Stimulated activated CD4-positive, alpha-beta T cell treated with anti-CD3 and anti-CD28 coated beads, Interleukin-2, amount 100 ng/mL, for 24 hours (primary cell): Measurements from ENCODE around the gene KCNT1.

Experiments
- DNase-seq, 2 donors: peaks; one replicate each; pipeline ENCODE4 v3.0.0-alpha.2; 2020

The KCNT1 gene

DNA sequence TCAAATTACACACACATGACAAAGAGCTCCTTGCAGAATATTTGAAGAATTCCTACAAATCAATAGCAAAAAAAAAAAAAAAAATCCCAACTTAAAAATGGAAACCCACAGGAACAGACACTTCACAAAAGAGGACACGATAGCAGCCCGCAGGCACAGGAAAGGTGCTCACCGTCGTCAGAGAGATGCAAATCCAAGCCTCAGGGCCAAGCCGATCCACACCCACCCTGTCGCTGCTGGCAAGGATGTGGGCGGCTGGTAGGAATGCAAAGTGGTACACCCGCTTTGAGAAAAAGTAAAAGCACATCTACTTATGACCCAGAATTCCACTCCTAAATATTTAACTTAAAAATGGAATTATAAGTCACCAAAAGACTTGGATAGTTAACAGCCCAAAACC is 28.0 kb upstream of the KCNT1 start:
- DNase-seq, result no peak

- DNase-seq, result no peak
Measured at GRCh38 chr9:135674977-135675376, 27.0 kb upstream of the KCNT1 start.

DNA sequence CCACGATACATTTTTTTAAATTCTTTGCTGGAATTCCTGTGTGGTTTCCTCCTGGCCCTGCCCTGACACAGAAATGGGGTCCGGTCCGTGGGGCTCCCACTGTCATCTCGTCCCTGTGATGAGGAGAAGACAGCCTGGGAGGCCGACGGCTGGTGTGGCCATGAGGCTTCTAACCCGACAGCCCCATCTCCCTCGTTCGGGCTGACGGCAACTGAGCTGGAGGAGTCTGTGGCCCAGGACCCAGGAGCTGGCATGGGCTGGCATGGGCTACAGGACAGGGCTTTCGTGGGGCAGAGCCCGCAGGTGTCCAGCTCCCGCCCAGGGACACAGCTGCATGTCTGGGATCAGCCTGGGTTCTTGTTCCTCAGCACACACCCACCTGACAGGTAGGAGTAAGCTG is 25.1 kb upstream of the KCNT1 start:
- no peak for DNase-seq

GRCh38 chr9:135677641-135678168 is 24.3 kb upstream of the KCNT1 start:
- no peak for DNase-seq

DNA sequence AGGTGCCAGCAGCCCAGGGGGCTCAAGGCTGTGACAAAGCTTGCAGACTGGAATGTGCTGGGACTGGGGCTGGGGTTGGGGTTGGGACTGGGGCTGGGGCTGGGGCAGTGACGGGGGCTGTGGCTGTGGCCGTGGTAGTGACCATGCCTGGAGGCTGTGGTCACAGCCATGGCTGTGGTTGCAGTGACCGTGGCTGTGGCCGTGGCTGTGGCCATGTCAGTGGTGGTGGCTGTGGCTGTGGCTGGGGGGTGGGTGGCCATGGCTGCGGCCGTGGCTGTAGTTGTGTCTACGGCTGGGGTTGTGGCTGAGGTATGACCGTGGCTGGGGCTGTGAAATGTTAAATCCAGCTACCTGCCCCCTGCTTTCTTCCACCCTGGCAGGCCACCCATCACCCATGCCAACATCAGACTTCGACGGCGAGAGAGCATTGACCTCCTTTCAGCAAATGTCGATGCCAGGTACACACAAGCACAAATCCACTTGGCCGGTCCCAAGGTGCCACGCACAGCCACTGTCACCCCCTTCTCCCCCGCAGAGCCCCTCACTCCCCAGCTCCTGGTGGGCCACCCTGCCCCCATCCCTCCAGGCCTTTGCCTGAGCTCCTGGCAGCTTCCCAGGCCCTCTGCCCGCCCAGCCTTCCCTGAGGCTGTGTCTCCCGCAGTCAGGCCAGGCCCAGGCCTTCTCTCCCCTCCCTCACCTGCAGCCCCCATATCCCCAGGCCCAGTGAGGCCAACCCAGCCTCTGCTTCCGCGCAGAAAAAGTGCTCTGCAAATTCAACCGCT is 23.6 kb upstream of the KCNT1 start:
- DNase-seq, result no peak

GRCh38 chr9:135680056-135680455 is 21.9 kb upstream of the KCNT1 start:
- DNase-seq, result no peak

- no peak for DNase-seq
Measured at GRCh38 chr9:135681161-135681560, 20.8 kb upstream of the KCNT1 start.

- DNase-seq, result no peak
Measured at GRCh38 chr9:135683401-135684034, 18.5 kb upstream of the KCNT1 start.

DNA sequence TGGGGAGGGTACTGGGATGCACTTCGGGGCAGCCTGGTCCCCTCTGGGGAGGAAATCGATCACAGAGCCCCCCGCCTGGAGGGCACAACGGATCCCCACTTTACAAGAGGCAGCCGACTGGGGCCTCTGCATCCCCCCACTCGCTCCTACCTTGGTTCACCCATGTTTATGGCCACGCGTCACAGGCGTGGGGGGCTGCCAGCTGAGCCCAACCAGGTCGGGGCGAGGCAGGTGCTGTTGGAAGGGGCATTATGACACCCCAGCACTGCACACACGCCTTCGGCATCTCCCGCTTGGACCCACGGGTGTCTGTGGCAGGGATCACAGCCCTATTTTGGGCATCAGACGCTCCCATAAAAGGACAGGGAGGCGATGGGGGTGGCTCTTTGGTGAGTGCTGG is 17.3 kb upstream of the KCNT1 start:
- DNase-seq, result no peak

- no peak for DNase-seq
Measured at GRCh38 chr9:135687216-135687615, 14.8 kb upstream of the KCNT1 start.

GRCh38 chr9:135689011-135689410 is 13.0 kb upstream of the KCNT1 start:
- DNase-seq, result no peak

GRCh38 chr9:135690836-135691570 is 11.0 kb upstream of the KCNT1 start:
- DNase-seq, result no peak

- no peak for DNase-seq
Measured at GRCh38 chr9:135692410-135692809, 9.6 kb upstream of the KCNT1 start.

DNA sequence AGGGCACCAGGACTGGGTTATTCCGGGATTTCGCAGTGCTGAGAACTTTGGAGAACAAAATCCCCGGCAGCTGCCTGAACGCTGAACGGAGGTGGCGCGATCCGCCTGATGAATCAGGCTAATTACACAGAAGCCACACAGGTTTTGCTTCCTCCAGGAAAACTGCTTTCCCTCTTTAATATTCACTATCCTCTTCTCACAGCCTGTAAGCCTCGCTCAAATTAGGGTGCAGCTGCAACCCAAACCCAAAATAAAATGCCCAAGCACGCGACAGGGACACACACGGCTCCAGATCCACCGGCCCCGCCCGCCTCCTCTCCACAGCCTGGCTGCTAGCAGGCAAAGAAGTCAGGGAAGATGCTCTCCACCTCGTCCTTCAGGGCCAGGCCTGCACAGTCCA is 8.7 kb upstream of the KCNT1 start:
- DNase-seq, result no peak

GRCh38 chr9:135693771-135694170 is 8.2 kb upstream of the KCNT1 start:
- no peak for DNase-seq

GRCh38 chr9:135694414-135694813 is 7.6 kb upstream of the KCNT1 start:
- no peak for DNase-seq

DNA sequence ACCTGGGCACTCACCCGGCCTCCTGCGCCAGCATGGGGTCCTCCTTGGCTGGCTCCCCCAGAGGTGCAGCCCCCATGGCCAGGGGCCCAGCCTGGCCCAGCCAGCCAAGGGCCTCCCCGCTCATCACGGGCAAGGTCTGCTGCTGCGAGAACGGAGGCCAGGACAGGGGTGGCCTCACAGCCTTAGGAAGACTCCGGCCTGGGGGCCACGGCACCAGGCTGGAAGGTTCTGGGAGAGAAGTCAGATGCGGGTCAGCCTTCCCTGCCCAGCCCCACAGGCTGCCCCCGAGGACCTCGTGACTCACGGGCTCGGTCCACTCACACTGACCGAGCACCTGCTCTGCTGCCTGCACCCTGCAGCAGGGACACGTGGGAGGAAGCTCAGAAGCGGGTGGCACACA is 6.9 kb upstream of the KCNT1 start:
- no peak for DNase-seq

DNA sequence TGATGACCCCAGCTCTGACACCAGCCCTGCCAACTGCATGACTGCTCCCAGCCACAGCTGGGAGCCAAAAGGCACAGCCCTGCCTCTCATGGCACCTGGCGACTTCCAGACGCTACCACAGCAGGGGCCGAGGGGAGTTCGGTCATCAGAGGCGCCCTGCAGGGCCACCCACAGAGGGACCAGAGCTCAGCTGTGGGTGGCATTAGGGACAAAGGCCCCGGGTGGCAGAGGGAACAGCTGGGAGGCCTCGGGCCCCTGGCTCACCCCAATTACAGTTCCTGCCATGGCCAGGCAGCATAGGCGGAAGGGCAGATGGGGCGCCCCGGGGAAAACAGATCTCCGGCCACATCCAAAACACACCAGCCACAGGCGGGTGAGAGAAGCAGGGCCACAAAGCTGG is 6.3 kb upstream of the KCNT1 start:
- no peak for DNase-seq

DNA sequence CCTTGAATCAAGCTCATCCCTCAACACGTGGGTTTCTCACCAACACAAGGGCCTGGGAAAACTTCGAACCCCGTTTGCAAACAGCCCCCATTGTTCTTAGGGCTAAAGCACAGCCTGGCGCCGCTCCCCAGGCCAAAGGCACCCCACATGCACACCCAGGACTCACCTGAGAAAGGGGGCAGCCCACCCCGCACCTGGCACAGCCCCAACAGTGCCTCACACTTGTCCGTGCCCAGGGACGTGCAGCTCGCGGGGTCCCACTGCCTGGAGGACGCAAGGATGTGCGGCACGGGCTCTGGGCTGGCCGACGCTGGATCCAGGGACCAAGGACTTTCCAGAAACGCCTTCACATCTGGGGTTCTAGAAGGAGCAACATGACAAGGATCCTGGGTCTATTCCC is 5.5 kb upstream of the KCNT1 start:
- no peak for DNase-seq

- DNase-seq, result no peak
Measured at GRCh38 chr9:135697226-135697625, 4.8 kb upstream of the KCNT1 start.

- DNase-seq, result no peak
Measured at GRCh38 chr9:135698236-135698635, 3.7 kb upstream of the KCNT1 start.

GRCh38 chr9:135698767-135699166 is 3.2 kb upstream of the KCNT1 start:
- DNase-seq, result no peak

DNA sequence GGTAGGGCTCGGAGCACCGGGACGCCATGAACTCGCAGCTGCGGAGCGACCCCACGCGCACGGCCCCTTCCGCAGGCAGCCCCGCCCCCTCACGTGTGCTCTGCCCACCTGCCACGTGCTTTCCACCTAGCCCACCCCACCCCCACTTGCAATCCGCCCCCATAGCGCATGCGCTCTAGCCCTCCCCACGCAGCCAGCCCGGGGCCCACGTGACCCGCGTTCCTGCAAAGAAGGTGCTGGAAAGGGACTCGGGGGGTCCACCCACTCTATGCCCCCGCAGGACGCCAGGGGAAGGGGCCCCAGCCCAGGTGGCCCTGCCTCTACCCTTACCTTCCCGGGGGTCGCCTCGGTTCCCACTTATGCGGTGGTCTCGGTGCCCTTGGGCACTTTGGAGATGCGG is 2.5 kb upstream of the KCNT1 start, which contains the start of gene SOHLH1:
Gene SOHLH1, minus strand, starts transcription at position 42 of the 400 bp plus-strand sequence. Its CDS starts 14 bp downstream, at position 28.
- no peak for DNase-seq

DNA sequence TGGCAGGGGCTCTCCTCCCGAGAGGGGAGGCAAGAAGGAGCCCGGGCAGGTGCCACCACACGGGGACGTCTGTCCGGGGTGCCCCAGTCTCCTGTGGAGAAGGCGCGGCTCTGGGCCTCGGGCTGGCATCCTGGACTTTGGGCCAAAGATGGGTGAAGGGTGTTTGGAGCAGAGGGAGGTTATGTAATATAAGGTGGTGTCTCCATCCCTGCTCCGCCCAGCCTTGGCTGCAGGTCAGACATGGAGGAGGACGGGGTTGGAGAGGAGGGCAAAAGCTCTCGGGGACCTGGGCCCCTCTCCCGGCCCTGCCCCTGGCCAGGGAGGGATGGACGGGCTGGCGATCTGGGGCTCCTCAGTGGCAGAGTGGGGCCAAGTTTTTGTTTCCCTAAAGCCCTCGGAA is 1.5 kb upstream of the KCNT1 start:
- no peak for DNase-seq
